Chondrocyte (in vitro differentiated cells): ENCODE data around the gene CPE. TPM values are rescaled to one million over a fixed set of nuclear protein-coding genes. Genes with fewer than 3 reads are reported as not detected.
"Not testable (repeated sequence)": the region's sequence is repeated elsewhere in the genome, so short reads cannot be mapped to it uniquely, and the experiment has no call there.

ENCODE experiments used
- DNase-seq: peaks from one replicate; pipeline ENCODE4 v3.0.0; 2021; ENCODE audit warnings: mixed read lengths, low spot score
- H3K27ac Mint-ChIP-seq: one replicate; pipeline ENCODE4 v1.8.0; 2021; ENCODE audit warnings: mild to moderate bottlenecking, moderate library complexity, mixed read lengths; ENCODE audit not compliant: unreplicated experiment
- H3K27me3 Mint-ChIP-seq: 2 replicates; pipeline ENCODE4 v1.8.0; 2021; ENCODE audit warnings: low read depth, mixed read lengths
- H3K36me3 Mint-ChIP-seq: 2 replicates; pipeline ENCODE4 v1.8.0; 2021; ENCODE audit warnings: low read depth, mixed read lengths
- H3K4me1 Mint-ChIP-seq: 2 replicates; pipeline ENCODE4 v1.8.0; 2021; ENCODE audit warnings: low read depth, mild to moderate bottlenecking, mixed read lengths
- H3K4me3 Mint-ChIP-seq: one replicate; pipeline ENCODE4 v1.8.0; 2021; ENCODE audit warnings: mild to moderate bottlenecking, moderate library complexity, mixed read lengths; ENCODE audit not compliant: unreplicated experiment
- H3K9me3 Mint-ChIP-seq: 2 replicates; pipeline ENCODE4 v1.8.0; 2021; ENCODE audit warnings: low read depth, mixed read lengths
- total RNA-seq: library from RNA; stranded (reverse); gene quantifications from 3 replicates; pipeline ENCODE4 v1.2.1, GENCODE V29; 2021
- TF ChIP-seq, protein P1 (sequence below): fragments of 200-600 bp; sonication (generic); IDR thresholded peaks from 2 replicates; pipeline ENCODE4 v1.5.0; 2021; ENCODE audit warnings: antibody characterized with exemption, mild to moderate bottlenecking, moderate library complexity

Gene CPE
- total RNA-seq, 1 donor from 2014 or later: 275 TPM

DNA sequence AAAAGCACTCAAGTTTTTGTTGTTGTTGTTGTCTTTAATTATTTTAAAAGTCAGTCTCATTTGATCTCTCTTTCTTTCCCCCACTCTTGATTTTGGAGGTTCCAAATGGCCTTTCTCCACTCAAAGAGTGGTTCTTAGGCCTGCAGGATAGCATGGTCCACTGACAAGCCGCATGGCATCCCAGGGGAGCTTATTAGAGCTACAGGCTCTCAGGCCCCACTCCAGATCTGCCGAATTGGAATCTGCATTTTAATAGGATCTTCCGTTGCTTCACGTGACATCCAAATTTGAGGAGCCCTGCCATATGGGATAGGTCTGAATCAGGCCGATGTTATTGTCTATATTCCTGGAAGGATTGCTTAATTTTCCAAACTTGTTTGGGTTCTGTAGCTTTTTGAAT, 72.1 kb downstream of the CPE start:
- TF ChIP-seq, protein P1, sequence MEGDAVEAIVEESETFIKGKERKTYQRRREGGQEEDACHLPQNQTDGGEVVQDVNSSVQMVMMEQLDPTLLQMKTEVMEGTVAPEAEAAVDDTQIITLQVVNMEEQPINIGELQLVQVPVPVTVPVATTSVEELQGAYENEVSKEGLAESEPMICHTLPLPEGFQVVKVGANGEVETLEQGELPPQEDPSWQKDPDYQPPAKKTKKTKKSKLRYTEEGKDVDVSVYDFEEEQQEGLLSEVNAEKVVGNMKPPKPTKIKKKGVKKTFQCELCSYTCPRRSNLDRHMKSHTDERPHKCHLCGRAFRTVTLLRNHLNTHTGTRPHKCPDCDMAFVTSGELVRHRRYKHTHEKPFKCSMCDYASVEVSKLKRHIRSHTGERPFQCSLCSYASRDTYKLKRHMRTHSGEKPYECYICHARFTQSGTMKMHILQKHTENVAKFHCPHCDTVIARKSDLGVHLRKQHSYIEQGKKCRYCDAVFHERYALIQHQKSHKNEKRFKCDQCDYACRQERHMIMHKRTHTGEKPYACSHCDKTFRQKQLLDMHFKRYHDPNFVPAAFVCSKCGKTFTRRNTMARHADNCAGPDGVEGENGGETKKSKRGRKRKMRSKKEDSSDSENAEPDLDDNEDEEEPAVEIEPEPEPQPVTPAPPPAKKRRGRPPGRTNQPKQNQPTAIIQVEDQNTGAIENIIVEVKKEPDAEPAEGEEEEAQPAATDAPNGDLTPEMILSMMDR: no peak
- Mint-ChIP-seq H3K4me3 (no peak overlapping the region), H3K36me3 (peaks cover 2% of the 10 kb centered on the region), H3K4me1 (peaks cover 4% of the 10 kb centered on the region), H3K27ac (no peak overlapping the region), H3K27me3 (no peaks in the 10 kb centered on the region), H3K9me3 (no peaks in the 10 kb centered on the region)
- DNase-seq: no peak

DNA sequence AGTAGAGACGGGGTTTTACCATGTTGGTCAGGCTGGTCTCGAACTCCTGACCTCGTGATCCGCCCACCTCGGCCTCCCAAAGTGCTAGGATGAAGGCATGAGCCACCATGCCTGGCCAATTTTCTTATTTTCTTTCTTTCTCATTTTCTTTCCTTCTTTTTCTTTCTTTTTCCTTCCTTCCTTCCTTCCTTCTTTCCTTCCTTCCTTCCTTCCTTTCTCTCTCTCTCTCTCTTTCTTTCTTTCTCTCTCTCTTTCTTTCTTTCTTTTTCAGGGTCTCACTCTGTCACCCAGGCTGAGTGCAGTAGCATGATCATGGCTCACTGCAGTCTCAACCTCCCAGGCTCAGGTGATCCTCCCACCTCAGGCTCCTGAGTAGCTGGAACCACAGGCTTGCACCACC, 74.3 kb downstream of the CPE start:
- H3K4me1 Mint-ChIP-seq: peaks cover 12% of the 10 kb centered on the region
- not testable (repeated sequence) for H3K4me3 Mint-ChIP-seq, H3K36me3 Mint-ChIP-seq, H3K27ac Mint-ChIP-seq, DNase-seq, H3K27me3 Mint-ChIP-seq, H3K9me3 Mint-ChIP-seq

GRCh38 chr4:165454426-165454825, 75.6 kb downstream of the CPE start:
- peaks cover 24% of the 10 kb centered on the region for H3K4me1 Mint-ChIP-seq
- peaks cover 2% of the 10 kb centered on the region for H3K36me3 Mint-ChIP-seq
- no peak for DNase-seq
- no peak overlapping the region for H3K27ac Mint-ChIP-seq
- H3K27me3 Mint-ChIP-seq: no peaks in the 10 kb centered on the region
- no peaks in the 10 kb centered on the region for H3K9me3 Mint-ChIP-seq
- TF ChIP-seq, protein P1: no peak
- no peak overlapping the region for H3K4me3 Mint-ChIP-seq

- Mint-ChIP-seq H3K27ac (peak overlapping the region; percentile 17), H3K4me1 (peaks cover 55% of the 10 kb centered on the region), H3K36me3 (peaks cover 2% of the 10 kb centered on the region), H3K27me3 (no peaks in the 10 kb centered on the region), H3K9me3 (no peaks in the 10 kb centered on the region), H3K4me3 (no peak overlapping the region)
- DNase-seq: no peak
- TF ChIP-seq, protein P1: no peak
Observed at GRCh38 chr4:165457793-165458192, 79.0 kb downstream of the CPE start.

- Mint-ChIP-seq H3K27ac (peak overlapping the region; percentile 51), H3K4me1 (peaks cover 60% of the 10 kb centered on the region), H3K36me3 (peaks cover 2% of the 10 kb centered on the region), H3K27me3 (no peaks in the 10 kb centered on the region), H3K4me3 (no peak overlapping the region), H3K9me3 (no peaks in the 10 kb centered on the region)
- DNase-seq: no peak
- TF ChIP-seq, protein P1: no peak
Observed at GRCh38 chr4:165458471-165458870, 79.7 kb downstream of the CPE start.

GRCh38 chr4:165461159-165461821, 82.5 kb downstream of the CPE start:
- peak overlapping the region; percentile 48 for H3K4me3 Mint-ChIP-seq
- no peak for DNase-seq

More at GRCh38 chr4:165461159-165461821, 82.5 kb downstream of the CPE start:
- H3K27me3 Mint-ChIP-seq: no peaks in the 10 kb centered on the region
- TF ChIP-seq, protein P1: no peak
- peak overlapping the region; percentile 91 for H3K27ac Mint-ChIP-seq
- peaks cover 65% of the 10 kb centered on the region for H3K4me1 Mint-ChIP-seq
- no peaks in the 10 kb centered on the region for H3K9me3 Mint-ChIP-seq
- no peaks in the 10 kb centered on the region for H3K36me3 Mint-ChIP-seq
